H9 (cell line): ENCODE results near the gene ARSG. TPM values are rescaled to one million over a fixed set of nuclear protein-coding genes. Genes with fewer than 3 reads are reported as not detected.
"Not testable (repeated sequence)": the region's sequence is repeated elsewhere in the genome, so short reads cannot be mapped to it uniquely, and the experiment has no call there.

Source experiments
- DNase-seq: peaks from one replicate; pipeline ENCODE4 v3.0.0-alpha.2; 2017
- H2AFZ ChIP-seq: one replicate; pipeline ENCODE4 v1.6.1; 2013; ENCODE audit warnings: mild to moderate bottlenecking, low read length, control low read depth, moderate library complexity
- H2AK5ac ChIP-seq: 2 replicates; pipeline ENCODE4 v1.6.1; 2013; ENCODE audit warnings: low read length, control low read depth, mixed read lengths; ENCODE audit not compliant: insufficient read length
- H2BK120ac ChIP-seq: one replicate; pipeline ENCODE4 v1.6.1; 2013; ENCODE audit warnings: low read depth, mild to moderate bottlenecking, low read length, control low read depth, inconsistent platforms; ENCODE audit not compliant: poor library complexity, severe bottlenecking
- H2BK12ac ChIP-seq: 2 replicates; pipeline ENCODE4 v1.6.1; 2013; ENCODE audit warnings: low read length, control low read depth, mixed read lengths, low read depth; ENCODE audit not compliant: insufficient read length
- H2BK15ac ChIP-seq: 2 replicates; pipeline ENCODE4 v1.6.1; 2013; ENCODE audit warnings: low read depth, low read length, control low read depth
- H2BK20ac ChIP-seq: one replicate; pipeline ENCODE4 v1.6.1; 2013; ENCODE audit warnings: low read depth, mild to moderate bottlenecking, low read length, control low read depth, inconsistent platforms; ENCODE audit not compliant: poor library complexity, severe bottlenecking
- H2BK5ac ChIP-seq: 2 replicates; pipeline ENCODE4 v1.6.1; 2013; ENCODE audit warnings: low read length, control low read depth, mixed read lengths; ENCODE audit not compliant: insufficient read length
- H3K14ac ChIP-seq: 2 replicates; pipeline ENCODE4 v1.6.1; 2013; ENCODE audit warnings: low read length, control low read depth; ENCODE audit not compliant: insufficient read depth
- H3K18ac ChIP-seq: 2 replicates; pipeline ENCODE4 v1.6.1; 2013; ENCODE audit warnings: low read depth, mild to moderate bottlenecking, mixed read lengths, low read length, control low read depth; ENCODE audit not compliant: insufficient read length
- H3K23ac ChIP-seq: 2 replicates; pipeline ENCODE4 v1.6.1; 2013; ENCODE audit warnings: low read length, control low read depth, mixed read lengths, low read depth; ENCODE audit not compliant: insufficient read length
- H3K23me2 ChIP-seq: 2 replicates; pipeline ENCODE4 v1.6.1; 2013; ENCODE audit warnings: low read depth, mild to moderate bottlenecking, mixed read lengths, low read length, control low read depth; ENCODE audit not compliant: insufficient read length, poor library complexity, severe bottlenecking
- H3K27ac ChIP-seq: 2 replicates; pipeline ENCODE4 v1.5.1; 2013; ENCODE audit warnings: low read length, control low read depth, mixed read lengths, low read depth; ENCODE audit not compliant: insufficient read length
- H3K27me3 ChIP-seq: 2 replicates; pipeline ENCODE4 v1.6.1; 2013; ENCODE audit warnings: low read length, control low read depth, inconsistent platforms; ENCODE audit not compliant: insufficient read depth
- H3K4ac ChIP-seq: 2 replicates; pipeline ENCODE4 v1.6.1; 2013; ENCODE audit warnings: low read depth, mild to moderate bottlenecking, control low read depth, inconsistent platforms, low read length, moderate library complexity
- H3K4me1 ChIP-seq: 2 replicates; pipeline ENCODE4 v1.6.1; 2013; ENCODE audit warnings: low read length, control low read depth, inconsistent platforms; ENCODE audit not compliant: insufficient read depth
- H3K4me2 ChIP-seq: 2 replicates; pipeline ENCODE4 v1.6.1; 2013; ENCODE audit warnings: low read length, control low read depth, mixed read lengths; ENCODE audit not compliant: insufficient read length, insufficient read depth
- H3K56ac ChIP-seq: 2 replicates; pipeline ENCODE4 v1.6.1; 2013; ENCODE audit warnings: low read depth, mild to moderate bottlenecking, mixed read lengths, low read length, control low read depth; ENCODE audit not compliant: insufficient read length
- H3K79me1 ChIP-seq: 2 replicates; pipeline ENCODE4 v1.6.1; 2013; ENCODE audit warnings: low read depth, mild to moderate bottlenecking, moderate library complexity, low read length, control low read depth, inconsistent platforms; ENCODE audit not compliant: insufficient read depth, poor library complexity, severe bottlenecking
- H3K79me2 ChIP-seq: 2 replicates; pipeline ENCODE4 v1.6.1; 2013; ENCODE audit warnings: low read length, control low read depth, inconsistent platforms; ENCODE audit not compliant: insufficient read depth
- H3K9ac ChIP-seq: 2 replicates; pipeline ENCODE4 v1.6.1; 2013; ENCODE audit warnings: low read length, control low read depth, mixed read lengths; ENCODE audit not compliant: insufficient read length; ENCODE audit errors: extremely low read depth
- H3K9me3 ChIP-seq: one replicate; pipeline ENCODE4 v1.6.1; 2013; ENCODE audit warnings: low read depth, low read length, inconsistent platforms; ENCODE audit not compliant: control insufficient read depth
- H3T11ph ChIP-seq: one replicate; pipeline ENCODE4 v1.6.1; 2013; ENCODE audit warnings: mild to moderate bottlenecking, low read length, control low read depth, inconsistent platforms
- H4K20me1 ChIP-seq: one replicate; pipeline ENCODE4 v1.6.1; 2013; ENCODE audit not compliant: control insufficient read depth, insufficient read length, insufficient read depth
- H4K5ac ChIP-seq: 2 replicates; pipeline ENCODE4 v1.6.1; 2013; ENCODE audit warnings: low read depth, mild to moderate bottlenecking, mixed read lengths, low read length, control low read depth; ENCODE audit not compliant: insufficient read length
- H4K8ac ChIP-seq: replicated peaks from 2 replicates; pipeline ENCODE4 v1.6.1; 2013; ENCODE audit warnings: low read length, control low read depth, mixed read lengths, low read depth; ENCODE audit not compliant: insufficient read length
- H4K91ac ChIP-seq: 2 replicates; pipeline ENCODE4 v1.6.1; 2013; ENCODE audit warnings: low read depth, mild to moderate bottlenecking, moderate library complexity, mixed read lengths, low read length, control low read depth; ENCODE audit not compliant: insufficient read length
- H3K27ac Mint-ChIP-seq, 3 experiments: 2 replicates in 2 of 3; 3 replicates in 1 of 3; pipeline ENCODE4 v1.8.0; 2020 to 2021; ENCODE audit warnings: mixed read lengths in 3 of 3, mild to moderate bottlenecking in 1 of 3, moderate library complexity in 1 of 3
- H3K27me3 Mint-ChIP-seq: 2 replicates; pipeline ENCODE4 v1.8.0; 2021; ENCODE audit warnings: low read depth, mild to moderate bottlenecking, moderate library complexity, mixed read lengths
- H3K36me3 Mint-ChIP-seq, 3 experiments: 2 replicates in 2 of 3; 3 replicates in 1 of 3; pipeline ENCODE4 v1.8.0; 2020 to 2021; ENCODE audit warnings: low read depth in 3 of 3, mixed read lengths in 3 of 3; ENCODE audit not compliant: insufficient read depth in 1 of 3
- H3K4me1 Mint-ChIP-seq, 2 experiments: 2 replicates each; pipeline ENCODE4 v1.8.0; 2020; ENCODE audit warnings: mixed read lengths in 2 of 2
- H3K4me3 Mint-ChIP-seq, 2 experiments: 2 replicates in 1 of 2; 3 replicates in 1 of 2; pipeline ENCODE4 v1.8.0; 2020 to 2021; ENCODE audit warnings: mild to moderate bottlenecking in 2 of 2, mixed read lengths in 2 of 2, moderate library complexity in 1 of 2
- H3K9me3 Mint-ChIP-seq, 2 experiments: 2 replicates in 1 of 2; 3 replicates in 1 of 2; pipeline ENCODE4 v1.8.0; 2020; ENCODE audit warnings: mild to moderate bottlenecking in 2 of 2, mixed read lengths in 2 of 2, moderate library complexity in 1 of 2
- CTCF ChIP-seq: fragments of 200-600 bp; sonication (generic); conservative IDR thresholded peaks from 3 replicates; pipeline ENCODE4 v1.8.0; 2021; ENCODE audit warnings: antibody characterized with exemption, mild to moderate bottlenecking
- WGBS: extraction: QIAGEN DNeasy Blood & Tissue Kit; methylation state at CpG from one replicate; pipeline ENCODE4 v1.1.7; 2013; ENCODE audit warnings: missing lambda C conversion rate, low lambda C conversion rate, mixed read lengths; ENCODE audit not compliant: insufficient read length; ENCODE audit errors: extremely low coverage; 5-methylcytosine and 5-hydroxymethylcytosine counted together
- total RNA-seq: library from RNA; stranded (reverse); gene quantifications from 2 replicates; pipeline ENCODE4 v1.2.1, GENCODE V29; 2021

Gene ARSG
- total RNA-seq, 1 experiment from 2014 or later, result 3.6 TPM

- H3K9me3 Mint-ChIP-seq, result no peaks in the 10 kb centered on the region
- no peak overlapping the region; a peak in 1 of 7 replicates for H3K27ac Mint-ChIP-seq
- H3K79me1 ChIP-seq, result no peaks in the 10 kb centered on the region
- H2BK12ac ChIP-seq, result no peak overlapping the region
- H3K4me1 Mint-ChIP-seq, result peaks cover 13 to 19% of the 10 kb centered on the region in 2 experiments
- H3K27ac ChIP-seq, result no peak overlapping the region
- no peak overlapping the region for H2BK5ac ChIP-seq
- H2AK5ac ChIP-seq, result no peak overlapping the region
- no peak overlapping the region for H2BK15ac ChIP-seq
- H4K91ac ChIP-seq, result no peak overlapping the region
- H3K4me1 ChIP-seq, result no peaks in the 10 kb centered on the region
- no peaks in the 10 kb centered on the region for H3K79me2 ChIP-seq
- no peak overlapping the region for H4K5ac ChIP-seq
- H3K4ac ChIP-seq, result no peak overlapping the region
- no peak for DNase-seq
- H3K9ac ChIP-seq, result no peak overlapping the region
- no peak overlapping the region for H3K4me2 ChIP-seq
- no peak overlapping the region for H4K8ac ChIP-seq
- H3K18ac ChIP-seq, result no peak overlapping the region
- no peak overlapping the region for H3K56ac ChIP-seq
- H3T11ph ChIP-seq, result no peak overlapping the region
- H2AFZ ChIP-seq, result no peak overlapping the region
- WGBS, result no CpG with 5 or more reads among the region's 5 CpGs
- H4K20me1 ChIP-seq, result no peaks in the 10 kb centered on the region
- no peaks in the 10 kb centered on the region for H3K9me3 ChIP-seq
- no peak for TF ChIP-seq CTCF
- H3K23ac ChIP-seq, result no peak overlapping the region
- no peak overlapping the region for H2BK120ac ChIP-seq
- no peak overlapping the region for H3K14ac ChIP-seq
- H3K27me3 Mint-ChIP-seq, result no peaks in the 10 kb centered on the region; the same call in 1 of the 2 replicates
- peaks cover 13 to 48% (median 40%) of the 10 kb centered on the region in 3 experiments; a peak in 6 of 7 replicates for H3K36me3 Mint-ChIP-seq
- no peaks in the 10 kb centered on the region for H3K27me3 ChIP-seq
- H3K4me3 Mint-ChIP-seq, result no peak overlapping the region
- H3K23me2 ChIP-seq, result no peaks in the 10 kb centered on the region
- no peak overlapping the region for H2BK20ac ChIP-seq
Measured at GRCh38 chr17:68255731-68256538, 35.4 kb upstream of the ARSG start.

- H4K20me1 ChIP-seq, H3K27ac Mint-ChIP-seq, H3K14ac ChIP-seq, H4K91ac ChIP-seq, DNase-seq, H3K4me3 Mint-ChIP-seq, H4K5ac ChIP-seq, H3K18ac ChIP-seq, H2BK20ac ChIP-seq, H3K4ac ChIP-seq, H3K23ac ChIP-seq, H3T11ph ChIP-seq, H3K27me3 ChIP-seq, H3K9me3 ChIP-seq, H3K27ac ChIP-seq, H3K23me2 ChIP-seq, H2AFZ ChIP-seq, H2BK5ac ChIP-seq, H3K4me1 ChIP-seq, H2AK5ac ChIP-seq, H3K27me3 Mint-ChIP-seq, H2BK15ac ChIP-seq, H3K9me3 Mint-ChIP-seq, H3K79me1 ChIP-seq, H4K8ac ChIP-seq, H3K79me2 ChIP-seq, H3K9ac ChIP-seq, H2BK120ac ChIP-seq, H2BK12ac ChIP-seq, H3K4me2 ChIP-seq, H3K56ac ChIP-seq: not testable (repeated sequence)
- Mint-ChIP-seq H3K4me1 (peaks cover 13 to 19% of the 10 kb centered on the region in 2 experiments), H3K36me3 (peaks cover 13 to 42% (median 38%) of the 10 kb centered on the region in 3 experiments; a peak in 6 of 7 replicates)
- no CpG with 5 or more reads among the region's 5 CpGs for WGBS
Measured at GRCh38 chr17:68256701-68257100, 34.6 kb upstream of the ARSG start.
